ENCODE results near the gene CAMK2D. TPM values are rescaled to one million over a fixed set of nuclear protein-coding genes. Genes with fewer than 3 reads are reported as not detected.
"Not testable (repeated sequence)": the region's sequence is repeated elsewhere in the genome, so short reads cannot be mapped to it uniquely, and the experiment has no call there.

The CAMK2D gene
- total RNA-seq, 1 donor from 2014 or later, result 46.1 TPM

- DNase-seq, result no peak
- H3K4me1 ChIP-seq, result peaks cover 4% of the 10 kb centered on the region
- H3K36me3 ChIP-seq, result no peaks in the 10 kb centered on the region
- H3K4me3 ChIP-seq, result no peak overlapping the region
- no peaks in the 10 kb centered on the region for H3K9me3 ChIP-seq
- intact Hi-C loops (cut with DNase I), result no loop called here
- H3K27me3 ChIP-seq, result no peaks in the 10 kb centered on the region
- no peak for TF ChIP-seq CTCF (IDR thresholded peaks at IDR 0.05)
- ATAC-seq, result no peak
- no peak overlapping the region for H3K27ac ChIP-seq
Measured at GRCh38 chr4:113708250-113708649, 53.3 kb downstream of the CAMK2D start.

- no peaks in the 10 kb centered on the region for H3K36me3 ChIP-seq
- ATAC-seq, result no peak
Measured at GRCh38 chr4:113707048-113707447, 54.5 kb downstream of the CAMK2D start.

GRCh38 chr4:113705097-113705496 is 56.4 kb downstream of the CAMK2D start:
- ATAC-seq; H3K27me3 ChIP-seq; H3K36me3 ChIP-seq; H3K4me3 ChIP-seq; intact Hi-C loops (cut with DNase I); H3K27ac ChIP-seq; H3K9me3 ChIP-seq; DNase-seq; H3K4me1 ChIP-seq: not testable (repeated sequence)

More at GRCh38 chr4:113707048-113707447, 54.5 kb downstream of the CAMK2D start:
- H3K27me3 ChIP-seq, result no peaks in the 10 kb centered on the region
- peaks cover 4% of the 10 kb centered on the region for H3K4me1 ChIP-seq
- H3K27ac ChIP-seq, result no peak overlapping the region
- H3K9me3 ChIP-seq, result no peaks in the 10 kb centered on the region
- intact Hi-C loops (cut with DNase I), result no loop called here
- DNase-seq, result no peak
- no peak for TF ChIP-seq CTCF (IDR thresholded peaks at IDR 0.05)
- H3K4me3 ChIP-seq, result no peak overlapping the region

GRCh38 chr4:113702596-113702995 is 58.9 kb downstream of the CAMK2D start:
- not testable (repeated sequence) for H3K36me3 ChIP-seq, ATAC-seq

GRCh38 chr4:113701169-113701568 is 60.4 kb downstream of the CAMK2D start:
- H3K4me1 ChIP-seq, result no peaks in the 10 kb centered on the region
- no peak overlapping the region for H3K27ac ChIP-seq
- H3K9me3 ChIP-seq, result no peaks in the 10 kb centered on the region
- intact Hi-C loops (cut with DNase I), result no loop called here
- H3K4me3 ChIP-seq, result no peak overlapping the region
- no peak for ATAC-seq
- no peak for DNase-seq
- no peak for TF ChIP-seq CTCF (IDR thresholded peaks at IDR 0.05)
- no peaks in the 10 kb centered on the region for H3K27me3 ChIP-seq
- H3K36me3 ChIP-seq, result no peaks in the 10 kb centered on the region

More at GRCh38 chr4:113702596-113702995, 58.9 kb downstream of the CAMK2D start:
- H3K4me1 ChIP-seq; DNase-seq; intact Hi-C loops (cut with DNase I); H3K27ac ChIP-seq; H3K27me3 ChIP-seq; H3K4me3 ChIP-seq; H3K9me3 ChIP-seq: not testable (repeated sequence)

GRCh38 chr4:113700602-113701150 is 60.9 kb downstream of the CAMK2D start:
- intact Hi-C loops (cut with DNase I), result no loop called here
- no peaks in the 10 kb centered on the region for H3K36me3 ChIP-seq
- no peak overlapping the region for H3K27ac ChIP-seq
- no peaks in the 10 kb centered on the region for H3K4me1 ChIP-seq
- TF ChIP-seq CTCF (IDR thresholded peaks at IDR 0.05), result no peak
- H3K9me3 ChIP-seq, result no peaks in the 10 kb centered on the region
- ATAC-seq (no peak), DNase-seq (no peak)
- no peak overlapping the region for H3K4me3 ChIP-seq
- H3K27me3 ChIP-seq, result no peaks in the 10 kb centered on the region

- intact Hi-C loops (cut with DNase I), result no loop called here
- H3K36me3 ChIP-seq, result no peaks in the 10 kb centered on the region
- H3K4me3 ChIP-seq, result no peak overlapping the region
- no peak for DNase-seq
- no peaks in the 10 kb centered on the region for H3K4me1 ChIP-seq
- no peak overlapping the region for H3K27ac ChIP-seq
- TF ChIP-seq CTCF (IDR thresholded peaks at IDR 0.05), result no peak
- no peak for ATAC-seq
- H3K27me3 ChIP-seq, result no peaks in the 10 kb centered on the region
- no peaks in the 10 kb centered on the region for H3K9me3 ChIP-seq
Measured at GRCh38 chr4:113699772-113700171, 61.8 kb downstream of the CAMK2D start.
